HG02763 (cell line): ENCODE results near the gene AHI1.

Experiments
- ATAC-seq: cut with Tn5 transposase; IDR thresholded peaks from one replicate; pipeline ENCODE4 v1.9.1; 2021; ENCODE audit warnings: mild to moderate bottlenecking, moderate library complexity; ENCODE audit not compliant: unreplicated experiment

The AHI1 gene

DNA sequence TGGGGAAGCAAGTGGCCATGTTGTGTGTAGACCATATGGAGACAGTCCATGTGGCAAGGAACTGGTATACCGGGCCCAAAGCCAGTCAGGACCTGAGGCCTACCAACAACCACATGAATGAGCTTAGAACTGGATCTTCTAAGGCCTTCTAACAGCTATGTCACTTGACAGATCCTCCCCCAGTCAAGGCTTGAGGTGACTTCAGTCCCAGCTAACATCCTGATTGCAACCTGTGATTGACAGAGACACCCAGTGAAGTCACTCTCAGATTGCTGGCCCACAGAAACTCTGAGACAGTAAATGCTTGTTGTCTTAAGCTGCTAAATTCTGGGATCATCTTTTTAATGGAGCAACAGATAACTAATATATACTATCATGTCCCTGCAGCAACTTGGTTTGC lies 32.9 kb downstream of the AHI1 start:
- ATAC-seq = peak; percentile 59

DNA sequence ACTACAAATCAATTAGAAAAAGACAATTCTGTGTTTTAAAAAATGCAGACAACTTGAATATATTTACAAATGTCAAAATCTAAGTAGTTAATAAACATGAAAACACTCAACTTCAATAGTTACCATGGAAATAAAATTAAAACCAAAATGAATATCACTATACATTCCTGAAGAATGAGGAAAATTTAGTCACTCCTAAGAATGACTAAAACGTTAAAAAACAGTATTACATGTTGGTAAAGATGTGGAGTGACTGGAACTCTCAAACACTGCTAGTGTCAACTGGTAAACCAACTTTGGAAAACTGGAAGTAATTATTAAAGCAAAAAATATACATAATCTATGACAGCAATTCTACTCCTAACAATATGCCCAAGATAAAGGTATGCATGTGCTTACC lies 36.3 kb downstream of the AHI1 start:
- no peak for ATAC-seq

DNA sequence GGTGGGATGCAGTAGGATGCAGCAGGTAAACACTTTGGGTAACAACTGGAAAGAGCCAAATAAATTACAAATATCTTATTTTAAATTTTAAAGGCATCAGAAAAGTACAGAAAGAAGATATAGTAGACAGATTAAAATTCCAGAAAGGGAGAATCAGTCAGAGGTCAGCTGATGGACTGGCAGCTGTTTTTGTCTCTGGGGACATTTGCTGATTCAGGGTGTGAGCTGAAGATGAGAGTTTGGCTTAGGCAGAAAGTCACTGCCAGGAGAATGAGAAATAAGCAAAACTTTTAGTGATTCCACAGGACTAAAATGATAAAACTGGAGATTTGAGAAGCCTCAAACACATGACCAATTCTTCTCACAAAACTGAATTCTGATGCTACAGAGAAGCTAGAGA lies 39.5 kb downstream of the AHI1 start:
- no peak for ATAC-seq

DNA sequence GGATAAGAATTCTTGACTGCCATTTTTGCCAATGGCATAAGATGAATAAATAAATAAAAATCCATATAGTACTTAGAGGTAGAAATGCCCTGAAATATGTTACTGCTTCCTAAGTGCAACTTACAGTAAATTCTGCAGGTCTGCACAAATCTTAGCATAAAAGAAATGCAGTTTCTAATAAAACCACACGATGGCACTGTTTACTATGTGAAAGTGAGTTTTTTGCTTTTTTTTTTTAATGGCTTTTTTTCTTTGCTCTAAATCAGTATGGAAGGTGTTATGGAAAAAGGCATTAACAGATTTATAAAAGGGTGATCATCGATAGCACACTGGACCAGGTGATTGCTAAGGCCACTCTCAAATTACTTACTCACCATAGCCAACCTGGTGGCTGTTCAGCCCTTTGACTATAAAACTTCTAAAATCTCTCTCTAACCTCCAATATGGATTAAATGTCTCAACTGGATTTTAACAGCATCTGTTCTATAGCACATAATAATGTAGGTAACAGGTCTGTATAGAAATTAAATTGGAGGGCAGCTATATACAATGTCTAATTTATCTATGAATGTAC lies 45.8 kb downstream of the AHI1 start:
- ATAC-seq = no peak

DNA sequence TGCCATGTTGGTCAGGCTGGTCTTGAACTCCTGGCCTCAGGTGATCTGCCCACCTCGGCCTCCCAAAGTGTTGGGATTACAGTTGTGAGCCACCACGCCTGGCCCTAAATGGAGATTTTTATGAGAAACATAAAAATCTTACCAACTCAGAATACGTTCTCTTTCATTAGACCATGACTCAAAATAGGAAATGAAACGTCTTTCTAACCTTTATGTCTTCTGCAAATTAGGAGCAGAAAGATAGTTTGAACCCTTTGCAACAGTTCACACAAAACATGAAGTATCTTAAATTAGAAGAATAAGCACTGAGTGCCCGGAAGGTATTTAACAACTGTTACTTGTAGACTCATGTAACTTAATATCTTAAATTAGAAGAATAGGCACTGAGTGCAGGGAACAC lies 48.3 kb downstream of the AHI1 start:
- no peak for ATAC-seq

DNA sequence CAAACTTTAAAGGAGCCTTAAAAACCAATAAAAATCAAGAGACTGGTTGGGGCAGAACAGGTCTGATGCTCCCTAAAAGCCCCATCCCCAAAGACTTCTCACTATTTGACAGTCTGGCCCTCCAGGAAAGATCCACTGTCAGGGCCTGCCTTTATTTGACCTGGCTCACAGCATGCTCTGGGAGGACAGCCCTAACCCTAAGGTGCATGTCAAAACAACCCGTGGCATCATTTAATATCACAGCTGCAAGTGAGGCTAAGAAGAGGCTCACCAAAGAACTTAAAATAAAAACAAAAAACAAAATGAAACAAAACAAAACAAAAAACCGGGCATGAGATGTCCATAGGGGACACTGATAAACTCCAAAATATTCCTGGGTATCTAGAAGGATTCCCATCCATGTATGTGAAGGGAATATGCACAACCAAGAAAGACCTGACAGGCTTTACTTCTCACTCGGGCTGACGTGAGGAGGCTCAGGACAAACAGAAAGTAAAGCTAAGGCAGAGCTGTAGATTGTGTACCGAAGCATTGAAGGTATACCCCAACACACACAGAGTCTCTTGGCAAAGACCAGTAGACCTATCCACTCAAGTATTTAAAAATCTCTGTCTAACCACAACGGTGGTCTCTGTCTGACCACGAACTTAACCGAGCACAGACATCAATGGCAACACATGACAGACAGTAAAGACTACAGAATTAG lies 57.3 kb downstream of the AHI1 start:
- peak; percentile 55 for ATAC-seq

DNA sequence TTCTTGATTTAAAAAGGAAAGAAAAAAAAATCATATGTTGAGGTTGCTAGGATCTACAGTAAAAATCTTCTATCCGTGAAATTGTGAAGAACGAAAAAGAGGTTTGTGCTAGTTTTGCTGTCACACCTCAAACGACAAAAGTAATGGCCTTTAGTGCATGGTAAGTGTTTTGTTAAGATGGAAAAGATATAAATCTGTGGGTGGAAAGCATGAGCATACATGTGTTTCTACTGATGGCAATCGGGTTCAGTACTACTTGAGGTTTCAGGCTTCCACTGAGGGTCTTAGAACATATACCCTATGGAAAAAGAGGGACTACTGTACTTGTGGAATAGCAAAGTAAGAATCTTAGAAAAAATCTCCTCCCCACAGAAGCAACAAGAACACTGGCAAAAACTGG lies 58.0 kb downstream of the AHI1 start:
- ATAC-seq = no peak

DNA sequence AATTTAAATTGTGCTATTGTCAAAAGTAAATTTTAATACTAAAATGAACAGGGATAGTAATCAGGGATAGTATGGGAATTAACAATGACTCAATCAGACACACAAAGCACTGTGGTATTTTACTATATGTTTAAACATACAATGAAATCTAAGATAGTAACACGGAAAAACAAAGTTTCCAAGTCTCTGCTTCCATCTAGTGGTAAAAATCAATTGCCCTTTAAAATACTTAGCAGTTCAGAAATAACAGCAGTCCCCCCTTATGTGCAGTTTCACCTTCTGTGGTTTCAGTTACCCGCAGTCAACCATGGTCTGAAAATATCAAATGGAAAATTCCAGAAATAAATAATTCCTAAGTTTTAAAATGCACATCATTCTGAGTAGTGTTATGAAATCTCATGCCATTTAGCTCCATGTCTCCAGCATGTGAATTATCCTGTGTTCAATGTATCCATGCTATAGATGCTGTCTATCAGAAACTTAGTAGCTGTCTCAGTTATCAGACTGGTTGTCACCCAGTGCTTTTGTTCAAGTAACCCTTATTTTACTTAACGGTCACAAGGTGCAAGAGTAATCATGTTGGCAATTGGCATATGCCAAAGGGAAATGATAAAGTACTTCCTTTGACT lies 58.5 kb downstream of the AHI1 start:
- ATAC-seq = no peak

DNA sequence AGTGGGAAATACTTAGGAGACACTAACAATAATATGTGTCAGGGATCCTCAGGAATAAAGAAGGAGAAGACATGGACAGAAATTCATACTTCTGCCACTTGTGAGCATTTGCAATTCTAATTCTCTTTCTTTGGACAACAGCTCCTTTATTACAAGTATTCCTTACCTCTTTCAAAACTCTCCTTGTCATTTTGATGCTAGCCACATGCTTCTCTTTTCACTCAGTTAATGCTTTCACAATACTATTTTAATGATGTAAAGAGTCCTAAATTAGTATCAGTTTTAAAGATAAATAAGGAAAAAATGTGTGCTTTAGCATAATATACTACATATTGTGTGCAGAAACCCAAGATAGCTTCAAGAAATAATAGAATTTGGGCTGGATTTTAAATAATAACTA lies 62.5 kb downstream of the AHI1 start:
- no peak for ATAC-seq

DNA sequence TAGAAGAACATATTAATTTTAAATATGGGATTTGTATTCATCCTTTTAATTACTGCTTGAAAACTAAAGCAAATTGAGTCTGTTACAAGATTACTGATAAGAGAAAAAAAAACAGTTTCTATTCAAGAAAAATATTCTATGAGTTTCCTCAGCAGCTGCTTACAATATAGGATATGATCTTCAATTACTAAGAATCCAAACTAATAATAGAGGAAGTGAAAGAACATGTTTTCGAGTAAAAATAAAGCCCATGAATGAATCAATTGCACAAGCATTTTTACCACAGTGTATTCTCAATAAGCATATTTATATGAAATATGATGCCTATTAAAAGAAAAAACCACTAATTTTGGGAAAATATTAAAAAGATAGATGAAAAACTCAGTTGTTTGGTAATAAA lies 63.4 kb downstream of the AHI1 start:
- ATAC-seq = no peak

DNA sequence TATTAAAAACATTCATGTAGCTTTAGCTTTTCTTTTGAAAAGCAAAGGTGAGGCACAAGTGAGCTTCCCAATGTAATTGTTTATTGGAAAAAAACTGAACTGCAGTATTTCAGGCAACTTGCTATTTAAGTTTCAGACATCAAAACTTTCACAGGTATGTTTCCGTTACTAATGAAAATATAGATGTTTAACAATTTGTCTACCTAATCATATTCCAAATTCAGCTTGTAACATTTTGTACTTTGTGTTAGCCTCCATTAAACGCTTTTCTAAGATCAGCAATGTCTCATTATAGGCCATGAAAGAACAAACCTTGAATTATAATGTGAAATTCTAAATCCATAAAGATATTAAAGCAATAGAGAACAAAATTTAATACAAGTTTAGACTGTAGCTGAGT lies 69.5 kb downstream of the AHI1 start:
- no peak for ATAC-seq

DNA sequence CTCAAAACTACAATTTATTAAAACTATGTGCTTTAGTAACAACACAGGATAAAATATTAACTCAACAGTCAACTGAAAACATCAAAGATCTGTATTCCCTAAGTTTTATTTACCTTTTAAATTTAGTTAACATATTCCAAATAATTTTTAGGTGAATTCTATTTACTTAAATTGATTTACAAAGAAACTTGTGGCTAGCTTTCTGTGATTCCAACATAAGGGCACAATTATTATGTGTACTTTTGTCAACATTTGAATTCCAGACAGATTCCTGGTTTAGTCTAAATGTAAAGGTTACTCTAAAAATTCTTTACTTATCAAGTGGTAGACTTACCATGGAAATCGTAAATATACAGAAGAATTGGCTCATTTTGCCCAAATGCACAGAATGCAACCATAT lies 70.7 kb downstream of the AHI1 start:
- ATAC-seq = no peak

DNA sequence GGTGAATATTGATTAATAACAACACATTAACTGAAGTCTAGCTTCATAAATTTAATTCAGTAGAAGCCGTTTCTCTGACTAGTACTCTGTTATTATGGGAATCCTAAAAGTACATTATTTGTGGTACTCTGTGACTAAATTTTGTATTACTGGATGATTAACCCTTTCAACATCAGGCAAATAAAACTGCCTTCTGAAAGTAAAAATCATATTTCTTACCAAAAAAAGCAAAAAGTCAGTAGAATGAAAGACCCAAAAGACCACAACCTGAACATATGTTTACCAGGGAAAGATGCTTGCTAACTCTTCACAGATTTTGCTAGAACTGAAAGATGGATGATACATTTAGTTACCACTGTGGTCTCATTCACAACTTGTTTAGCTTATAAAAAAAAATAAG lies 73.2 kb downstream of the AHI1 start:
- ATAC-seq = no peak

DNA sequence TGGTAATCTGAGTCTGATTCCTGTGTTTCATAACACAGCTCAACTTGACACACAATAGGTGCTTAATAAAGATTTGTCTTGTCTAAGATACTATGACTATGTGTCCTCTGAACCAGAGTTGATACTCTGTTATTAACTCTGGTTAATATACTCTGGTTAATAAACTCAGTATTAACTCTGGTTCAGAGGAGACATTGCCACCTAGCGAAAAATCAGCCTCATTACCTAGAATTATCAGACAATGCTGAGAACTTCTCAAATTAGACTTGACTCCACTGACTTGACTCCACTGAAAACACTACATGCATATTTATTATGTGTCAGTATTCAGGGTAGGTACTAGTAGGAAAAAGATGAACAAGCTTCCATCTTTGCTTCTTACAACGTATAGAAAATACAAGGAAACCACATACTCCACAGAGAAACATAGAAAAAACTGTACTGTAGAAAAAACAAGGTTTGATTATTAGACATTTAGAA lies 73.9 kb downstream of the AHI1 start:
- no peak for ATAC-seq

DNA sequence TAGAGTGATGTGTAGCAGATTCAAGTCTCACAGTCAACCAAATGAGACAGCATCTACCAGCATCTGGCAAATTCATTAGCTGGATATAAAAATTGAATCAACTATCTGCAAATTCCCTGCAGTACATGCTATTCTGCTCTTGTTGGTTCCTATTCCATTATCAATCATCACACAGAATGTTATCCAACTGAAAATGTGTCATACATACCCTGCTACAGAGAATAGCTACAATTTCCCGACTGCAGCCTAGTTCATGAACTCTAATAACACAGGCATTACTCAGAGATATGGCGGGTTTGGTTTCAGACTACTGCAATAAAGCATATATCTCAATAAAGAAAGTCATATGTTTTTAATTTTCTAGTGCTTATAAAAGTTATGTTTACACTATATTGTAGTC lies 78.4 kb downstream of the AHI1 start:
- ATAC-seq = no peak

DNA sequence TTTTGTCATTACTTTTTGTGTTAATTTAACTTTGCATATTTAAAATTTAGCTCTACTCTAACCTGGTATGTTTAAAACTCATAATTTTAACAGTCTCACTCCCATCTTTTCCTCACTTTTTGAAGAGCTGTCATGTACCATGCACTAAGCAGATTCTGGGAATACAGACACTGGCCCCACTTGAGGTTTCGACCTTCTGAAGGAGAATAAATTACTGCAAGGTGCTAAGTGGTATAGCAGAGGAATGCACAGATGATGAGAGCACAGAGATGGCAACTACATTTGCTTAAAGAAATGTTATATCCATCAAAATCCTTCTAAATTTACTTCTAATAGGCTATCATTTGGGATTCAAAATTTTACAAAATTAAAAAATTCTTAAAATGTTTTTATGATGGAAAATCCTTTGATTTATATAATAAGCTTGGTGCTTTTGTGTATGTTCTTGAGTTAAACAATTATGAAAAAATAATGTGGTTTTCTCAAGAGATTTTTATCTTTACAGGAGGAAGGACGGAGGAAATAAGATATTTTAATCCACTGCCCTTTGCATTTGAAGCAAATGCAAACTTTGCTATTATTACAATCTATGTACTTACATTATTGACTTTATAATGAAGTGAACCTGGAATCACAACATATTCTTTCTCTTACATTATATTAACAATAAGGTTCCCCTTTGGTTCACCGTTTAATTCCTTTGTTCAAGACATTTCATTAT lies 79.3 kb downstream of the AHI1 start:
- no peak for ATAC-seq

DNA sequence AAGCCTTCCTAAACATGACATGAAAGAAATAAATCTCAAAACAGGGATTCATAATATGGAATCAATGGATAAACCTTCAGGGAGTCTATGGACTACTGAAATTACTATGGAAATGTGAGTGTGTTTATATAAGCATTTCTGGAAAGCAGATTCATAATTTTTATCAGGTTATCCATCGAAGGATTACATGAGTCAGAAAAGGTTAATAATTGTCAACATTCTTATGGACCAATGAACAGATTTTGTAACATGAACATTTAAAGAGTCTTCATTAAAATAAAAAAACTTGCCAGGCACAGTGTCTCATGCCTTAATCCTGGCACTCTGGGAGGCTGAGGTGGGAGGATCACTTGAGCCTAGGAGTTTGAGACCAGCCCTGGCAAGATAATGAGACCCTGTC lies 84.8 kb downstream of the AHI1 start:
- no peak for ATAC-seq

DNA sequence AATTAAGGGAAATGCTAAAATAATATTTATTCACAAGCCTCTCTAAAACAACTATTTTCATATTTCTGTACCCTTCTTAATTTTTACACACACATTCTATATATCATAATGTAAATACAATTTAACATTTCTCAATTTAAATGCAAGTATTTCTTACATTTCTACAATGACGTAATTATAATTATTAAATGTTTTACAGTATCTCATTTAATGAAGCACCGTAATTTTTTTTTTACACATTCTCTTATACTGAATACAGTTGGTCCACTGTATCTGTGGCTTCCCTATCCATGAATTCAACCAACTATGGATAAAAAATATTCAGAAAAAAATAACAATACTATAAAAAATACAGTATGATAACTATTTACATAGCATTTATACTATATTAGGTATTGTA lies 85.7 kb downstream of the AHI1 start:
- no peak for ATAC-seq

DNA sequence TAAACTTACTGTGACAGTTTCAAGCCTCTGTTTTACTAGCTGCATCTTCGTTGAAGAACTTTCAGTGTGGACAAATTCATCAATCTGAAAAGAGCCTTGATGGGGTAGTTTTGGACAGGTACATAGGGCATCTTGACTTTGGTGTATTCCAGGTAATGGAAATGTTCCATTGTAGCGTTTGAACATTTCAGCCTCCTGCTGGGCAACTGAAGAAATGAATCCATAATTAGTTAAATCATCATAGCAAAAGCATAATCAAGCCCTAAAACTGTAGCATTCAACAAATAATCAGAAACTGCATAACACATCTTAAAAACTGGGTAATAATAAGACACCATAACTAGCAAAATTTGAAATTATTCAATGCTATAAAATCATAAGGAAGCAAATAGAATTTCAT lies 86.2 kb downstream of the AHI1 start:
- ATAC-seq = no peak

DNA sequence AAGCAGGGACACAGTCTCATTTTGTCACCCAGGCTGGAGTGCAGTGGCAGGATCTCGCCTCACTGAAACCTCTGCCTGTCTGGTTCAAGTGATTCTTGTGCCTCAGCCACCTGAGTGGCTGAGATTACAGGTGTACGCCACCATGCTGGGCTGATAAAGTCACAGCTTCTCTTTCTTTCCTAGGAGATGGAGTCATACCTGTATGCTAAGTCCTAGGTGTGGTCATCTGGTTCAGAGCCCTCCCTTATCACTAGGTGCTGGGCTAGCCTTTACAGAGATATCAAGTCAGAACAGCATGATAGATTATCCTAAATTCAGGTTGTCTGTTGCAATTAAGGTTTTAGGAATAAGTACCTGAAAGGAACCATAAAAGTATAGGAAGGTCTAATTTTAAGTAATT lies 86.7 kb downstream of the AHI1 start:
- no peak for ATAC-seq

DNA sequence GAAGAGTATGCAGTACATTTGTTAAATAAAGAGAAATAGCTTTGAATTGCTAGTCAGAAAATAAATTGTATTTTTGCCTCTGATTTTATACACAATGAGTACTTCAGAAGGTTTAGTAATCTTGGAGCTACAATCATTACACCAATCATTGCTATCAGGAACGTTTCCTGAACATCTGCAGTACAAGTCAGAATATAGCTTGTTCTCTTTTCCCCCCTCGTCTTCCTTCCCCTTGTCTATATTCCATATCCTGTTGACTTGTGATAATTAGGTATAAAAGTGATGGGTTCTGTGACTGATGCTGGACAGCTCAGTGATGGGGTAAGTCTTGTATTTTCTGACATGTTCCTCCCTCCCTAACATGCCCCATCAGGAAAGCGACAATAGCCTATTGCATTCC lies 94.0 kb downstream of the AHI1 start:
- no peak for ATAC-seq

DNA sequence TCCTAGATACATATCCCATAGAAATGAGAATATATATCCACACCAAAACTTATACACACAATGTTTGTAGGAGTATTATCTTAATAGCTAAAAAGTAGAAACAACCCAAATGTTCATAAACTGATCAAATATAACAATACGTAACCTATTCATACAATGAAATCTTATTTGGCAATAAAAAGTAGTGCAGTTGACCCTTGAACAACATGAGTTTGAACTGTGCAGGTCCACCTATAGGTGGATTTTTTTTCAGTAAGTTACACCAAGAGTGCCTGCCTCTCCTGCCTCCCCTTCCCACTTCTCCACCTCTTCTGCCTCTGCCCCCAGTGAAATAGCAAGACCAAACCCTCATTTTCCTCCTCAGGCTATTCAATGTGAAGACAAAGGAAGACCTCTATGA lies 95.2 kb downstream of the AHI1 start:
- ATAC-seq = no peak
